IPS-NIHi7 (cell line): ENCODE measurements around the gene CRYBB1.
A peak's percentile ranks its signal among the peaks of the same experiment; 100 is the strongest.

ENCODE experiments used
- DNase-seq: peaks from one replicate; pipeline ENCODE4 v3.0.0; 2012; ENCODE audit warnings: mixed read lengths; ENCODE audit errors: extremely low spot score

CRYBB1 gene

GRCh38 chr22:26577081-26577480, 40.7 kb downstream of the CRYBB1 start:
- DNase-seq = no peak

GRCh38 chr22:26576026-26576680, 41.7 kb downstream of the CRYBB1 start:
- DNase-seq = no peak

DNA sequence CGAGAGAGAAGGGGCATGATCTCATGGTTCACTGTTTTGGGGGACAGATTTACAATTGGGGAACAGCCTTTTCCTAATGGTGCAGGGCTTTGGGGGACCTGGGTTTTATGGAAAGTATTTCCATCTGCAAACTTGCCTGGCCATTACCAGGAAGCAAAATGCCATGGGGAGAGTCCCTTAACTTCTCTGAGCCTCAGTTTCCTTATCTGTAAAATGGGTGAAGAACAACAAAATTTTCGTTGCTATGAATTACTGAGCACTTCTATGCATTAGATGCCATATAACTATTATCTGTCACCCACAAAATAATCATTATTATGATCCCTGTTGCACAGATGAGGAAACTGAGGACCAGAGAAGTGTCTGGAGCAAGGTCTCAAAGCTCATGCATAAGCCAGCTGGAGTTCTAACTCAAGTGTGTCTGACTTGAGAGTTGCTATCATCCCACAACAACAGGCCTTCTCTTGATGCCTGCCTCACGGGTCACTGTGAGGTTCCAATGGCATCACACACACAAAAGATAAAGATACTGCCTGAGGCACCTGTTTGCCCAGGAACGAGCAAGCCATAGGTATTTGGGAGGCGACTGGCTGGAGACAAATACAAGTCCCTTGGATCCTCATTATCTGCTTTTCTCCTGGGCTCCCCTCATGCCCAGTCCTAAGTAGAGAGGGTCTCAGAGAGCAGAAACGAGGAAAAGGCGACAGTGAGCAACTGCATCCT, 43.7 kb downstream of the CRYBB1 start:
- DNase-seq = no peak

- DNase-seq = no peak
These were observed 44.7 kb downstream of the CRYBB1 start for GRCh38 chr22:26573026-26573662.

GRCh38 chr22:26570864-26571525, 46.8 kb downstream of the CRYBB1 start:
- no peak for DNase-seq

- no peak for DNase-seq
These were observed 47.7 kb downstream of the CRYBB1 start for GRCh38 chr22:26570115-26570514.

DNA sequence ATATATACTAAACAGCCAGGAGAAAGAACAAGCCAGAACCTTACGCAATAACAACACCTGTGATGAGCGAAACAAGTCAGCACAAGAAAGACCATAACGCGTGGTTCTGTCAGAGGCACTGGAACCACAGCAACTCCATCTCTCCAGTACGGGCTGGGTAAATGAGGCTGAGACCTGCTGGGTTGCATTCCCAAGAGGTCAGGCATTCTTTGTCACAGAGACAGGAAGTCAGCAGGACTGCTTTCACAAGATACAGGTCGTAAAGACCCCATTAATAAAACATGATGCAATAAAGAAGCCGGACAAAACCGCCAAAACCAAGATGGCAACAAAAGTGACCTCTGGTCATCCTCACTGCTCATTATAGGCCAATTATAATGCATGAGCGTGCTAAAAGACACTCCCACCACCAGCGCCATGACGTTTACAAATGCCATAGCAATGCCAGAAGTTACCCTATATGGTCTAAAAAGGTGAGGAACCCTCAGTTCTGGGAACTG, 49.6 kb downstream of the CRYBB1 start:
- no peak for DNase-seq

- no peak for DNase-seq
These were observed 50.2 kb downstream of the CRYBB1 start for GRCh38 chr22:26567610-26568009.

DNA sequence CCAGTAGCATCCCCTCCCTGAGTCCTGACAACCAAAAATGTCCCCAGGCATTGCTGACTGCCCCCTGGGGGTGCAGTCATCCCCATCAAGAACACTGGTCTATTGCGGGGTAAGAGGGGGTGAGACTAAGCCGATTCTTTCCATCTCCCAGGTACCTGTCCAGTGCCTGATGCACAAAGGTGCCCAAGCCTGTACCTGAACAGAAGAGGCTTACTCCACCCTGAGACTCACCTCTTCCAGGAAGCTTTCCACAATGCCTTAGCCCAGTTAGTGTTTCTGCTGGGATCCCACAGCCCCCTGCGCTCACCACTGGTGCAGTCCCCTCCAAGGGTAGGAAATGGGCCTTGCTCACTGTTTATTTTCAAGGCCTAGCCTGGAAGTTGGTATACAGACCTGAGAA, 50.8 kb downstream of the CRYBB1 start:
- DNase-seq = no peak

DNA sequence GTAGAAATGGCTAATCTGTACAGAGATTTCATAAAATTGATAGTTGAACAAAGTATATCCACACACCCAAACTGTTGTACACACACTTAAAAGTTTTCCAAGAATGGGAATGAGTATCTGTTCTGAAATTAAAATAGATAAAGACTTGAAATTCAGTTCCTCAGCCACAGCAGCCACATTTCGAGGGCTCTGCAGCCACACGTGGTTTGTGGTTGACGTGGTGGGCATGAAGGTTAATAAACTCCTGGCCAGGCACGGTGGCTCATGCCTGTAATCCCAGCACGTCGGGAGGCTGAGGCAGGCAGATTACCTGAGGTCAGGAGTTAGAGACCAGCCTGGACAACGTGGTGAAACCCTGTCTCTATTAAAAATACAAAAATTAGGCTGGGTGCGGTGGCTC, 51.9 kb downstream of the CRYBB1 start:
- no peak for DNase-seq

GRCh38 chr22:26565181-26565580, 52.6 kb downstream of the CRYBB1 start:
- DNase-seq = no peak

DNA sequence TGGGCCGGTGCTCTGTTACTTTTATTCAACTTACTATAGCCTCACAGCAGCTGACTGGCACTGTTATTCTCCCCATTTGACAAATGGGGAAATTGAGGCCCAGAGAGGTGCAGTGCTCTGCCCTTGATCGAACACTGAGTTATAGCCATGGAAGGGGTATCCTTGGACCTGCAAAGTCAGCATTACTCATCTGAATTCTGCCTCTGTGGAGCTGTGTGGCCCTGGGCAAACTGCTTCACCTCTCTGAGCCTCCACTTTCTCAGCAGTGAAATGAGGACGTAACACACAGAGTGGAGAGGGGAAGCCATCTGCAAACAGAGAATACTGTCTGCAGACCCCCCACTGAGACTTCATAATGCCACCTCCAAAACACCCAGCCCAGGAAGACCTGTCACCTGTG, 53.2 kb downstream of the CRYBB1 start:
- DNase-seq = no peak

GRCh38 chr22:26564181-26564580, 53.6 kb downstream of the CRYBB1 start:
- DNase-seq = no peak

GRCh38 chr22:26563022-26563421, 54.8 kb downstream of the CRYBB1 start:
- no peak for DNase-seq

DNA sequence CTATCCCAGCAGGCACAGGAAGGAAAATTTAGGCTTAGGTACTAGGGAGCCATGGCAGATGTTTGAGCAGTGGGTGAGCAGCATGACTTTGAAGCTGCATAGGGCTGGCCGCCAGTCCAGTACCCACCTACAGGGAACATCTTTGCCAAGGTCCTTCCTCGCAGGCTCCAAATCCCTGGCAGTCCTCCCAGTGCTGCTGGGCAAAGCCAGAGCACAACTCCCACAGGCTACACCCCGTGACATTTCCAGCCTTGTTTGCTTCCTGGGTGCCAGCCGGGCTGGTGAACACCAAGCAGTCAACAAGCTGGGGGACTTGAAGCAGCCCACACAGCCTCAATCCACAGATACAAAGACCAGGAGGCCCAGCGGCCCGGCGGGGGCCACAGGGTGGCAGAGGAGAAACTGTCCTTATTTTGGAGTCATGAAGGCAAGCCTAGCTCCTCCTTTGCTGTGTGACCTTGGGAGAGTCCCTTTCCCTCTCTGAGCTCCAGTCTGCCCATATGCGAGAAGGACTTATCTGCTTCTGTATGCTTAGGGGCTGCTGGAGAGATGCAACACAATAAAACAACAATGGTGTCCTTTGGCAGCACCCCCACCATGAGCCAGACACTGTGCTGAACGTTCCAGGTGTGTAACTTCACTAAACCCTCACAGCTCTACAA, 55.9 kb downstream of the CRYBB1 start:
- DNase-seq = no peak

GRCh38 chr22:26559961-26560575, 57.8 kb downstream of the CRYBB1 start:
- DNase-seq = no peak

DNA sequence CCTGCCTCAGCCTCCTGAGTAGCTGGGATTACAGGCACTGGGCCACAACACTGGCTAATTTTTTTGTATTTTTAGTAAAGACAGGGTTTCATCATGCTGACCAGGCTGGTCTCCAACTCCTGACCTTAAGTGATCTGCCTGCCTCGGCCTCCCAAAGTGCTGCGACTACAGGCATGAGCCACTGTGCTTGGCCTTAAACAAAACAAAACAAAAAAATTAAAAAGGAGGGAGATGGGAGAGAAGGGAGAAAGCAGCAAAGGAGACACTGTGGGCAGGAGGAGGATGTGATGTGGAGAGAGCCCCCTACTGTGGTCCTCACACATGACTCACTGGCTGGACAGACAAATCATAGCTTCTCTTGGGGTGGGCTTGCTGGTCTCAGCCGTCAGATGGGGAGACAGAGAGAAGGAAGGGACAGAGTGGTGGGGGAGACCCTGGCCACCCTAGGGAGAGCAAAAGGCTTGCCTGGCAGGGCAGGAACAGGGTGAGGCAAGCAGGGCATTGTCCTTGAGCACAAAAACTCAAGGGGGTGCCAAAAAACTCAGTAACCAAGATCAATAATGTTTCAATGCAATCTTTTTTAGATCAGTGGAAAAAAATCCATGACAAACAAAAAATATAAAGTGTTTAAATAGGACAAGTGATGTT, 59.5 kb downstream of the CRYBB1 start:
- DNase-seq = no peak

DNA sequence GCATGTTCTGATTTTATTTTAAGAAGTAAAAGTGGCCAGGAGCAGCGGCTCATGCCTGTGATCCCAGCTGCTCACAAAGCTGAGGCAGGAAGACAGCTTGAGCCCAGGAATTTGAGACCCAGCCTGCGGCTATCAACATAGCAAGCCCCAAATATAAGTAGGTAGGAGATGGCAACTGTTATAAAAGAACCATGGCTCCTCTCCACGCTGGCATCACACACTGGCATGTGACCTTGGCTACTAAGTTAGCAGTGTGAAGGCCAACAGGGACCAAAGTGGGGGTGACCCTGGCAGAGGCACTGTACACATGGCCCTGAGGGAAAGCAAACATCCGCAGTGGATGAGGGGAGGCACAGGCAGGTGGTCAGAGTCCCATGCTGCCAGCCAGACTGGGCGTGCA, 60.9 kb downstream of the CRYBB1 start:
- no peak for DNase-seq

- no peak for DNase-seq
These were observed 62.3 kb downstream of the CRYBB1 start for GRCh38 chr22:26555478-26555877.

- DNase-seq = peak; percentile 39
These were observed 62.9 kb downstream of the CRYBB1 start for GRCh38 chr22:26554956-26555355.
